Stimulated activated CD8-positive, alpha-beta memory T cell treated with anti-CD3 and anti-CD28 coated beads, Interleukin-15, amount 100 ng/mL, for 1 hour (primary cell): Measurements from ENCODE around the gene ACAD11.
"Not testable (repeated sequence)": the region's sequence is repeated elsewhere in the genome, so short reads cannot be mapped to it uniquely, and the experiment has no call there.

Experiments used
- DNase-seq: peaks from one replicate; pipeline ENCODE4 v3.0.0-alpha.2; 2020; ENCODE audit warnings: low read depth

The ACAD11 gene

DNA sequence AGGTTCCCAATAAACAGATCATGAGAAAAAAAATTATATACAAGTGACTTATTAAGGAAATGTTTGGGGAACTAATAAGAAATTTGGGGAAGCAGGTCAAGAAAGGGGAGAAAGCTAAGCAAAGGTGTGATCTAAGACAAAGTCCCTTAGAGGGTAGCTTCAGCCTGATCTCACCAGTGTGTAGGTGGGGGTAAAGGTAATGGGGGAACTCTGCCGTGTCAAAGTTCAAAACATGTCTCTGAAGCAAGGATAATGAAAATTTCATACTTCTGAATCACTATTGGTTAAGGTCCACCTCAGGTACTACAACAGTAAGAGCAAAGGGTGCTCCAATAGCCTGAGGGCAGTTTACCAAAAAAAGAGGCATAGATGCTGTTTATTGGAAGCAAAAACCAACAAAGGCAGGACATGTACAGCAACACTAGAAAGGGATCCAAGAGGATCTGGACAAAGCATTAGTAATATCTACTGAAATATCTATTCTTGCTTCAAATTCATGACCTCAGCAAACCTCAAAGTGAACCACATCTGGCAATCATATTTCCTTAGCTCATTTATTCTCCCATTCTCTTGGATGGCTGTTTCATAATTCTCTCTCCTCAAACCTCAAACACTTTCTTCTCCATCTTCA, 6.9 kb downstream of the ACAD11 start:
- DNase-seq = no peak

DNA sequence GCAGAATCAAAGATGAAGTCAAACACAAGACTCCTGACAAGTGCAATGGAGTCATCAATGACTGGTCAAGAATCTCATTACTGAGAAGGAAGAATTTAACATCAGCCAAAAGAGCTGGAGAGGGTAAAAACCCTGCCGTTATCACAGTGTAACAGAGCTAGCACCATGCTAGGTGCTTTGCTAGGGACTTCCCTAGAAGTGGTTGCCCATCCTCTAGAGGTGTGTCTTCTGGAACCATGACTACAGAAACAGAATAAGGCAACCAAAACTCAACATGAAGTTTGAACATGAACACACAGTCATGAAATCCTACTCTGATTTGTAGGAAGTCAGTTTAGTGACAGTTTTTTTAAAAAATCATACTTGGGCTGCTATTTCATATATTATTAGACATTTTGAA, 9.5 kb downstream of the ACAD11 start:
- no peak for DNase-seq

DNA sequence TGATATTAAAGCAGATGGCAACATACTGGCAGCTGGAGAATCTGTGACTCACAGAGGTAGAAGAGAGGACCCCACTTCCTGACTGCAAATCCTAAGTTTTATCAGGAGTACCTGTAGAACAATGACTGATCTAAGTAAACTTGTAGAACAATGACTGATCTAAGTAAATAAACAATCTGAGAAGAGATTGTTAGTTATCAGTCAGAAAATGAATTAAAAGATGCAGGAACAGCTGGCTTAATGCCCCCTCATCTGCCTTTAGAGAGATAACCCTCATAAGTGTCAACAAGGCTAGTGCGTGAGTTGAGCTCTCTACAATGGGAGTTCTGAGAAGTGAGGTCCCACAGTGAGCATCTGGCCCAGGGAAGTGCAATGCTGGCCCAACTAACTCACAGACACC, 14.6 kb downstream of the ACAD11 start:
- DNase-seq = no peak

DNA sequence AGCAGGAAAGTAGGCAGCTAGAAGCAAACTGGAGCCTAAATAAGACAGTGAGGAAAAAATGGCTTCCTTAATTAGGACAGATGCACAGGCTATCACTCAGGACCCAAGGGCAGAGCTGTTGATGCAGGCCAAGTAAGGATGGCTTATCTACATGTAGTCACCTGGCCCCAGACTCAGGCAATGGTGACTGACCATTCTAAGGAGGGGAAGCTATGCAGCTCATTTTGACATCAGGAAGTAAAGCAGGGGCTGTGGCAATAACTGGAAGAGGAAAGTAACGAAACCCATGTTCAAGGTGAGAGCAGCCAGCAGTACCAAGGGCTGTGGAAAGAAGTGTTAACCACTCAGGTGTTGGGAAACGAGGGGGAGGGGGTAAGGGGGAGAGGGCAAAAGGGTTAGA, 16.2 kb downstream of the ACAD11 start:
- DNase-seq = no peak

- DNase-seq = no peak
Measured at GRCh38 chr3:132642539-132642847, 17.1 kb downstream of the ACAD11 start.

DNA sequence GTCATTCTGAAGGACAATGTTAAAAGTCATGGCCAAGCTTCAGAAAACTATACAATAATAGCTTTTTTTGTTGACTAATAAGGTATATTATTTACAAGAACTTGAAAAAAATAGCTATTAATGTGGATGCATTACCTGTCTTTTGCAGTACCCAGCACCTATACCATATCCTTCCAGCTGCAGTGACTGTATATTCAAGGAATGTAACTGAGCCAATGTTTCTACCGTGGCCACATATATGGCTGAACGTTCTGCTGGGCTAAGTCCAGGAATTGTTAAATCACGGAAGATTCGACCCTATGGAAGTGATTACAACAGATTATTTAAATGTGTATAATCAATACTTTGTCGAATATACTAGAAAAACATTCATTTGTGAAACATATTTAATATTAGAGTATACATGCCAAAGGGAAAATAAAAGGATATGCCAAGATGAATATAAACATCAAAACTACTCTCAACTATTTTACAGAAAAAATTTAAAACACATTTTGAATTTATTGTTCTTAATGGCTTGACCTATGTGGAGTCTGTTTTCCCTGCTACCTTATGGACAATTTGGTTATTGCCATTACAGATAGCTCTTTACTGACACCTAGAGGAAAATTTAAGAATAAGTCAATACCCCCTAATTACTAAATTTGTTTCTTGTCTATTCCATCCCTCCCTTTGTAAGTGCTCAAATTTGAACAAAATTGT, 17.6 kb downstream of the ACAD11 start:
- DNase-seq = no peak

DNA sequence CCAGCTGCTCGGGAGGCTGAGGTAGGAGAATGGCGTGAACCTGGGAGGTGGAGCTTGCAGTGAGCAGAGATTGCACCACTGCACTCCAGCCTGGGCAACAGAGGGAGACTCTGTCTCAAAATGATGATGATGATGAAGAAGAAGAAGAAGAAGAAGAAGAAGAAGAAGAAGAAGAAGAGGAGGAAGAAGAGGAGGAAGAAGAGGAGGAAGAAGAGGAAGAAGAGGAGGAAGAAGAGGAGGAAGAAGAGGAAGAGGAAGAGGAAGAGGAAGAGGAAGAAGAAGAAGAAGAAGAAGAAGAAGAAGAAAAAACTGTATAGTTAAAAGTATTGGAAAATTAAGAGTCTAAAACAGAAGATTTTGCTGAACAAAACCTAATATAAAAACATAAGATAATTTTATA, 18.2 kb downstream of the ACAD11 start:
- not testable (repeated sequence) for DNase-seq

DNA sequence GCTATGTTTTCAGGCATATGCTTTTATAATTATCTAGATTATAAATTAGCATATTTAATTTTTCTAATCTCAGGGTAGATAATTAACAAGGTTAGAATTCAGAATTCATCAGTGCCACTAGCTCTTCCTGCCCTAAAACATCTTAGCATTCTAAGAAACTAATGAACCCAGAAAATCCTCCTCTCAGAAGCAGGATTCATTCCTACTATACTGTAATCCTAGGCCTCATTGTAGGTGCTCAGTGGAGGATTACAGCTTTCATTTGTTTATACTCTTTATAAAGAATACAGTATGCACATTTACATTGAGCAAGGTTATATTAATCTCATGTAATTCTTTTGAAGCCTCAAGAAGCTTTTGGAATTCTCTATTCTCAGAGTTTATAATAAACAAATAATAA, 20.9 kb downstream of the ACAD11 start:
- DNase-seq = no peak

DNA sequence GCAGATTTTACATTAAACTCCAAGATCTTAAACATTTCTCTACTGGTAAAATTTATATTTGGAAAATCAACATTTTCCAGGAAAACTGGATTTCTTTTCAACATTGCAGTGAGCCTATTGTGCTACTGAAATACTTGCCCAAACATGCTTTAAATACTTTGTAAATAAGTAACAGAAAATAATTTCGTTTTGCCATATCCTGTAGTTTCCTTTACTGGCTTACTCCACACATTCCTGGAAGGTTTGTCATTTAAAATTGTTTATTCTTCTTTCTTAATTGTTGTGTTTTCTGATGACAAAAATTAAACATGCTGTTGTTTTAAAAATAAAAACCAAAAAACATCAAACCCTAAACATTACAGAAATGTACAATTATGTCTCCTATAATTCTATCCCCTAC, 22.0 kb downstream of the ACAD11 start:
- no peak for DNase-seq

DNA sequence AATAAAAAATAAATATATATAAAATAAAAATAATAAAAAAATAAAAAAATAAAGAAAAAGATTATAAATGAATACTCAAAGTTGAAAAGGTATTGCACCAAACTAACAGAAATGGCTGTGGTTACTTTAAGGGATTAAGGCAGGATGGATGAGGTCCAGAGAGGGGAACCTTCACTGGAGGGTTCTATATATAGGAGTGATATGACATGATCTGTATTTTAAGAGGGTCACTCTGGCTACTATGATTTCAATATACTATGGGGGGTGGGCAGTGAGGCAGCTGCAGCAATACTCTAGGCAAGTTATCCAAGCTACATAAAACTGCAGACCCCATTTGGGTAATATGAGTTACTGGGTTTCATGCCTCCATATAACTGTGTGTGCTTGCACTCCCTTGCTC, 24.6 kb downstream of the ACAD11 start:
- no peak for DNase-seq

DNA sequence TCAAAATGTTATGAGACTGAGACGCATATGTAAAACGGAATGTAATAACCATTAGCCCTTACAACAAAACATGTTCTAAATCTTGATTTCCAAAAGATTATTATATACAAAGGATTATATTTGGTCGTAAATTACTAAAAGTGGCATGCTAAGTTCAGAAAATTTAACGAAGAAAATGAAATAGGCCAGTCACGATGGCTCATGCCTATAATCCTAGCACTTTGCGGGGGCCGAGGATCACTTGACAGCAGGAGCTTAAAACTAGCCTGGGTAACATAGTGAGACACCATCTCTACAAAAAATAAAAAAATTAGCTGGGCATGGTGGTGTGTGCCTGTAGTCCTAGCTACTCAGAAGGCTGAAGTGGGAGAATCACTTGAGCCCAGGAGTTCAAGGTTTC, 29.0 kb downstream of the ACAD11 start:
- no peak for DNase-seq

- no peak for DNase-seq
Measured at GRCh38 chr3:132629928-132630327, 29.7 kb downstream of the ACAD11 start.

GRCh38 chr3:132628157-132628556, 31.5 kb downstream of the ACAD11 start:
- no peak for DNase-seq

DNA sequence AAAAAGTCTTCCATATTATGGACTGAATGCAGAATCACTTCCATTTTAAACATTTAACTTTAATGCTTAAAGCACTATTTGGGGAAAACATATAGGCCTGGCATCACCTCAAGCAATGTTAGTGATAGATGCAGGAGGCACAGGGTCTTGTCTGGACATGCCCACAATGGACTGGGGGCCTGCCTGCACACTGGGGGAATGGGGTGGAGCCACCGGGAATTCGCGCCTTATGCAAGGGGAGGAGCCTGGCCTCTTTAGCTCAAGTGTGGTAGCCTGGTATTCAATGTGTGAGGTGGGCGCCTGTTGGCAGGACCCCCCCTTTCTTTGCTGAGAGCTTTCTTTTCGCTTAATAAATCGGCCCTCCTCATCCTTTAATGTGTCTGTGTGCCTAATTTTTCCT, 32.7 kb downstream of the ACAD11 start:
- no peak for DNase-seq

- no peak for DNase-seq
Measured at GRCh38 chr3:132625613-132626012, 34.0 kb downstream of the ACAD11 start.

DNA sequence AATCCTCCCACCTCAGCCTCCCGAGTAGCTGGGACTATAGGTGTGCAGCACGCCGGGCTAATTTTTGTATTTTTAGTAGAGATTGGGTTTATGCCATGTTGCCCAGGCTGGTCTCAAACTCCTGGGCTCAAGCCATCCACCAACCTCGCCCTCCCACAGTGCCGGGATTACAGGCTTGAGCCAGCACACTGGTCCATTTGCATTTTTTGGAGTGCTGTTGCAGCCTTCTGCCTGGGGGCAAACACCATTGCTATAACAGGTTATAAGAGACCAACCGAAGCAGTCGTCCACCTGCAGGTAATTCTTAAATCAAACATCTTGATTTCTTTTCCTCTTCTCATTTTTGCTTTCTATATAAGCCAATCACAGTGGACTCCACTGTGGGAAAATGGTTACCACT, 34.8 kb downstream of the ACAD11 start:
- DNase-seq = no peak

GRCh38 chr3:132623646-132624045, 36.0 kb downstream of the ACAD11 start:
- DNase-seq = no peak

GRCh38 chr3:132622761-132623160, 36.8 kb downstream of the ACAD11 start:
- no peak for DNase-seq

GRCh38 chr3:132622148-132622547, 37.5 kb downstream of the ACAD11 start:
- no peak for DNase-seq

DNA sequence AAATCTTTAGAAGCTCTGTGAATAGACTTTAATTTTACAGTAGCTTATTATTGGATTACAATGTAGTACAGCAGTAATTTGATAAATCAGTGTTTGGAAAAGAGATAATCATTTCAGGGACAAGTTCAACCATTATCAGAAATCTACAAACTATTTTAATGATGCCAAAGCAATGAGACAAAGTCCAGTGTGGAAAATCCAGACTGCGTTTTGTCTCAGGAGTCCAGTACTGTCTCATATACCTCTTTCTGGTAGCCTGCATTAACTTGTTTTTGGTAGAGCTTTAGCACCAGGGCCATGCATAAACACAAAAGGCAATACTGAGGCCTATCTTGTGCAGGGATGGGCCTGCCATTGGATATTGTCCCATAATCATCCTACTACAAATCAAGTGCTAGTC, 42.8 kb downstream of the ACAD11 start:
- DNase-seq = no peak

DNA sequence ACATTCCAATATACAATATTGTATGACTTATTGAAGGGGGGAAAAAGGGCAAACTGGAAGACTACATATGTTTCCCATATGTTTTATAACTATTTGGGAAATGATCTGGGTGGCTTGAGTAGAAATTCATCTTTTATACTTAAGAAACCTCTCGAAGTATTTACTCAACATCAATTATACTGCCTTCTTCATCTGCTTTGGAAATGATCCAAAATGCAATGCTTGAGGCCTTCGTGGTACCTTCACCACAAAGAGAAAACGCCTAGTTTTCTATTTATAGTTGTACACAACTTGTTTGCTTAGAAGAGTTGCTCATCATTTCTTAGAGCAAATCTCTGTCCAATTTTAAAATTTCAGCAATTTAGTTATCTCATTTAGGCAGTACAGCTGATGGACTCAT, 43.7 kb downstream of the ACAD11 start:
- DNase-seq = no peak

DNA sequence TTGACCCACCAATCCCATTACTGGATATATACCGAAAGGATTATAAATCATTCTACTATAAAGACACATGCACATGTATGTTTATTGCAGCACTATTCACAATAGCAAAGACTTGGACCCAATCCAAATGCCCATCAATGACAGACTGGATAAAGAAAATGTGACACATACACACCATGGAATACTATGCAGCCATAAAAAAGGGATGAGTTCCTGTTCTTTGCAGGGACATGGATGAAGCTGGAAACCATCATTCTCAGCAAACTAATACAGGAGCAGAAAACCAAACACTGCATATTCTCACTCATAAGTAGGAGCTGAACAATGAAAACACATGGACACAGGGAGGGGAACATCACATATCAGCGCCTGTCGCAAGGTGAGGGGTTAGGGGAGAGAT, 44.3 kb downstream of the ACAD11 start:
- DNase-seq = not testable (repeated sequence)

DNA sequence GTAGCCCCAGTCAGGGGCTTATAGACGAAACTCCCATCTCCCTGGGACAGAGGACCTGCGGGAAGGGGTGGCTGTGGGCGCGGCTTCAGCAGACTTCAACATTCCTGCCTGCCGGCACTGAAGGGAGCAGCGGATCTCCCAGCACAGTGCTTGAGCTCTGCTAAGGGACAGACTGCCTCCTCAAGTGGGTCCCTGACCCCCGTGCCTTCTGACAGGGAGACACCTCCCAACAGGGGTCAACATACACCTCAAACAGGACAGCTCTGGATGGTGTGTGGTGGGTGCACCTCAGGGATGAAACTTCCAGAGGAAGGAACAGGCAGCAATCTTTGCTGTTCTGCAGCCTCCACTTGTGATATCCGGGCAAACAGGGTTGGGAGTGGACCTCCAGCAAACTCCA, 53.0 kb downstream of the ACAD11 start:
- not testable (repeated sequence) for DNase-seq

DNA sequence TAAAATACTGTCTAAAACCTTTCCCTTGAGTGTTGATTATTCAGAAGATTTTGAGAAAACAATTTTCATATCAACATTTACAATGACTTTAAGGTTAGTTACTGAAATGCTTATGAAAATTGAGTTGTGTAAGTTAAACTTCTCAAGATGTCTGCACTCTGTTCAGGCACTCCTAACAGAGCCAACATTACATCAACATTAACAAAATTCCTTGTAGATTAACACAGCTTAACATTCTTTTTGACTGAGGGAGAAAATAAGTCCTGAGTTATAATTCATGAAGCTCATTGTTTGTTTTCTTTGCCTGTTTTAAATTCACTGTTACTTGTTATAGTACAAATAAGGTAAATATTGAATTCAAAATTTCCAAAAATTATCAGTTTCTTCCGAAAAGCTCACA, 53.5 kb downstream of the ACAD11 start:
- no peak for DNase-seq
